ENCODE data around the gene ARMC7.
"Not testable (repeated sequence)": the region's sequence is repeated elsewhere in the genome, so short reads cannot be mapped to it uniquely, and the experiment has no call there.

The ARMC7 gene

GRCh38 chr17:75154195-75155106 is 44.7 kb downstream of the ARMC7 start, which contains the start of gene JPT1:
TSS of gene JPT1 (minus strand) at chr17:75154512. CDS start at chr17:75154397, 115 bp downstream.
- DNase-seq, result peak; percentile 100

- DNase-seq, result peak; percentile 42
Observed at GRCh38 chr17:75155191-75155601, 45.4 kb downstream of the ARMC7 start.

GRCh38 chr17:75158480-75158879 is 48.7 kb downstream of the ARMC7 start:
- not testable (repeated sequence) for DNase-seq

GRCh38 chr17:75159196-75160031 is 49.6 kb downstream of the ARMC7 start:
- peak; percentile 37 for DNase-seq

GRCh38 chr17:75160211-75160610 is 50.4 kb downstream of the ARMC7 start:
- no peak for DNase-seq

GRCh38 chr17:75163074-75163473 is 53.3 kb downstream of the ARMC7 start:
- DNase-seq, result no peak

- not testable (repeated sequence) for DNase-seq
Observed at GRCh38 chr17:75164606-75165005, 54.8 kb downstream of the ARMC7 start.

- no peak for DNase-seq
Observed at GRCh38 chr17:75168998-75169397, 59.2 kb downstream of the ARMC7 start.

GRCh38 chr17:75173526-75173925 is 63.8 kb downstream of the ARMC7 start:
- DNase-seq, result no peak

GRCh38 chr17:75174996-75175395 is 65.2 kb downstream of the ARMC7 start:
- DNase-seq, result no peak

GRCh38 chr17:75176625-75177024 is 66.9 kb downstream of the ARMC7 start:
- DNase-seq, result no peak

- DNase-seq, result no peak
Observed at GRCh38 chr17:75178453-75178852, 68.7 kb downstream of the ARMC7 start.

All from DMS53 (cell line).